Peyer's patch (tissue), 4 donors: ENCODE measurements around the gene TRIP11. TPM values are rescaled to one million over a fixed set of nuclear protein-coding genes. Genes with fewer than 3 reads are reported as not detected.
A peak's percentile ranks its signal among the peaks of the same experiment; 100 is the strongest.

Experiments
- DNase-seq, 3 donors: peaks; one replicate each; pipeline ENCODE4 v3.0.0-alpha.2; 2017 to 2019
- H3K27ac ChIP-seq, 4 donors: fragments of 200-600 bp; sonication (generic); one replicate each; pipeline ENCODE4 v1.5.1; 2016 to 2019
- H3K27me3 ChIP-seq, 2 donors: fragments of 200-600 bp; sonication (generic); one replicate each; pipeline ENCODE4 v1.5.1; 2019
- H3K36me3 ChIP-seq, 3 donors: fragments of 200-600 bp; sonication (generic); one replicate each; pipeline ENCODE4 v1.5.1; 2016 to 2019
- H3K4me1 ChIP-seq, 4 donors: fragments of 200-600 bp; sonication (generic); one replicate each; pipeline ENCODE4 v1.5.1; 2016 to 2019
- H3K4me3 ChIP-seq, 4 donors: fragments of 200-600 bp; sonication (generic); 1 replicate in 3 of 4; 2 replicates in 1 of 4; pipeline ENCODE4 v1.5.1; 2016 to 2019; ENCODE audit warnings: mild to moderate bottlenecking in 1 of 4
- H3K9me3 ChIP-seq, 4 donors: fragments of 200-600 bp; sonication (generic); one replicate each; pipeline ENCODE4 v1.5.1; 2016 to 2019; ENCODE audit warnings: mild to moderate bottlenecking in 1 of 4
- CTCF ChIP-seq, 6 experiments: fragments of 450-650 bp in 4 of 6; fragments of 200-600 bp in 2 of 6; sonication (generic) in 1 of 6; IDR thresholded peaks; one replicate each; pipeline ENCODE4 v1.5.1; 2017 to 2019; ENCODE audit warnings: antibody characterized with exemption in 6 of 6, mild to moderate bottlenecking in 3 of 6, moderate library complexity in 1 of 6
- POLR2A ChIP-seq, 2 donors: fragments of 450-650 bp; IDR thresholded peaks; one replicate each; pipeline ENCODE4 v1.5.1; 2017; ENCODE audit warnings: antibody characterized with exemption in 2 of 2, mild to moderate bottlenecking in 2 of 2, moderate library complexity in 2 of 2
- total RNA-seq, 4 donors: library from RNA; depleted of rRNA; stranded (reverse); fragments of >200 nt; gene quantifications; one replicate each; pipeline ENCODE4 v1.1.0, GENCODE V29; 2016

Gene TRIP11
- total RNA-seq, 4 donors from 2014 or later = 24.0 to 74.3 (median 44.7) TPM

- no peaks in the 10 kb centered on the region for H3K4me1 ChIP-seq
- H3K9me3 ChIP-seq = no peaks in the 10 kb centered on the region
- H3K4me3 ChIP-seq = no peak overlapping the region
- no peak overlapping the region for H3K27ac ChIP-seq
- H3K36me3 ChIP-seq = no peaks in the 10 kb centered on the region
- no peak for TF ChIP-seq CTCF (IDR thresholded peaks at IDR 0.05)
- TF ChIP-seq POLR2A (IDR thresholded peaks at IDR 0.05) = no peak
- no peaks in the 10 kb centered on the region for H3K27me3 ChIP-seq
- DNase-seq = no peak
These were observed 86.5 kb downstream of the TRIP11 start for GRCh38 chr14:91953170-91953985.

DNA sequence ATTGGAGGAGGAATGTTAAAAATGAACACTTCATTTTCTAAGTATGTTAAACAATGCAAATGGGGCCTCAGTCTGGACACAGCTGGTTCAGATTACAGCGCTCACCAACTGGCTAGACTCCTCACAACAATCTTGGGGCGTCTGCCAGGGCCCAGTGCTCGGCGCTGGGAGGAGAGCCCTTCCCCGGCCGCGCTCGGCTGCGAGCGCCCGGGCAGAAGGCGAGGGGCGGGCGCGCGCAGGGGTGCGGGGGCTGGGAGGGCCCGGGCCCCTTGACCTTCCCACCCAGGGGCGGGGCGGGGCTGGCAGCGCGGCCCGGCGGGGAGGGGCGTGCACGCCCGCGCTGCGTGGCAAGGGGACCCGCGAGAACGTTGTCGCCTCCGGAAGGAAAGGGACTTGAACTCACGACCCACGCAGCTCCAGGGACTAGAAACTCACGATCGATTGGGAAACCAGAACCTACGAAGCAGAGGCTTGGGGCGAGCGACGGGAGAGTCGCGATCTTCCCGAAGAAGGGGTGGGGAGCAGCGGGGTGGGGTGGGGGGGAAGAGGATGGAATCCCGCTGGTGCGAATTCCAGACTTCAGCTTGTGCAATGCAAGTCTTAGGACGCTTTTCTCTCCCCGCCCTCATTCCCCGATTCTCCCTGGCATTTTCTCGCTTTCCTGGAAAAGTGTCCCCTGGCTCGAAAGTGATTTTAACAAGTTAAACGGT, 92.2 kb downstream of the TRIP11 start, which contains the start of gene FBLN5:
FBLN5 (minus strand) TSS at position 220 of the 710 bp plus-strand sequence. CDS start 465 bp downstream, outside the sequence.
- peak within 1 kb of the TSS; percentile 22 to 58 (median 45) for H3K4me3 ChIP-seq
- H3K9me3 ChIP-seq = no peaks in the 10 kb centered on the region

DNA sequence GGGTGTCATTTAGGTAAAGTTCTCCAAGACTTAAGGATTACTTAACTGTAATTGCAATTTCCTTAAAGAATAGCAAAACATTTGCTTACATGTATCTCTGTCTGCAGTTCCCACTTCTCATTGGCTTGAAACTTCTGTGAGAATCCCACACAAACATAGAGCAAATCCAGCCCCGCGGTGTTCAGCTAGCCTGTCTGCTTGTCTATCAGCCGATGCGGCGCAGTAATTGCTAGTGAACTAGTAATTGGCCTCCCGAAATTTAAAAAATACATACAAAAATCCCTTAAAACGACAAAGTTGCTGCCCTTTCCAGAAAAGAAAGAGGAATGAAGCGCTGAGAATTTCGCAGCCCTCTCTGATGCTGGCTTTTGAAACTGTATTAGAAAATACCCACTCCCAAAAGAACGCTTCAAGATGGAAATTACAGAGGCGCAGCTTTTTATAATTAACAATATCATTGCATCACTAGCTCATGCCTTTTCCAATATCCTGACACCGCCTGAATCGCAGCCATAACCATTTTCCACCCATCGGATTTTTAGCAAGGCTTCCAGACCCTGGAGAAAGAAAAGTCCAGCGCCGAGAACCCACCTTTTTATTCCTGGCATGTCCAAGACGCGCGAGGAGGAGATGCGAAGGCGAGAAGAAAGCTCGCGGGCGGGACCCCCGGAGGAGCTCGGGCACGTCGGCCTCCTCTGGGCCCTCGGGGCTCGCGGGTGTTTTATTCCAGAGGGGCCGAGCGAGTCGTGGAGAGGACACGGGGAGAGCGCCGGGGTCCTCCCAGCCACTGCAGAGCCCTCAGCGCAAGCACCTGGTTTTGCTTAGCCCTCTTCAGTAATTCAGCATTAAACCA, 93.0 kb downstream of the TRIP11 start:
- H3K27ac ChIP-seq = peak overlapping the region; percentile 5 to 72 (median 38)
- H3K4me3 ChIP-seq = peak overlapping the region; percentile 22 to 58 (median 45)
- no peaks in the 10 kb centered on the region for H3K27me3 ChIP-seq
- no peak for TF ChIP-seq POLR2A (IDR thresholded peaks at IDR 0.05)
- no peak for TF ChIP-seq CTCF (IDR thresholded peaks at IDR 0.05)
- H3K36me3 ChIP-seq = no peaks in the 10 kb centered on the region
- no peak for DNase-seq
- H3K4me1 ChIP-seq = peaks cover 0 to 14% (median 0%) of the 10 kb centered on the region in 4 donors
- H3K9me3 ChIP-seq = no peaks in the 10 kb centered on the region

More for the DNA sequence above, 92.2 kb downstream of the TRIP11 start, which contains the start of gene FBLN5:
- H3K4me1 ChIP-seq = peaks cover 0 to 14% (median 0%) of the 10 kb centered on the region in 4 donors
- no peaks in the 10 kb centered on the region for H3K36me3 ChIP-seq
- H3K27ac ChIP-seq = peak within 1 kb of the TSS; percentile 5 to 72 (median 46)
- no peak for TF ChIP-seq POLR2A (IDR thresholded peaks at IDR 0.05)
- TF ChIP-seq CTCF (IDR thresholded peaks at IDR 0.05) = no peak
- no peaks in the 10 kb centered on the region for H3K27me3 ChIP-seq
- DNase-seq = peak in 2 of 3 donors; percentile 61 to 66

- Histone ChIP-seq H3K4me1 (peaks cover 0 to 14% (median 0%) of the 10 kb centered on the region in 4 donors), H3K36me3 (no peaks in the 10 kb centered on the region), H3K27ac (peak overlapping the region in 3 of 4 donors; percentile 5 to 72 (median 42)), H3K9me3 (no peaks in the 10 kb centered on the region), H3K27me3 (no peaks in the 10 kb centered on the region), H3K4me3 (peak overlapping the region; percentile 22 to 58 (median 45))
- TF ChIP-seq POLR2A (IDR thresholded peaks at IDR 0.05) = no peak
- TF ChIP-seq CTCF (IDR thresholded peaks at IDR 0.05) = no peak
- no peak for DNase-seq
These were observed 93.9 kb downstream of the TRIP11 start for GRCh38 chr14:91945751-91946621.
